GM18505 (cell line): ENCODE measurements around the gene CCN5.

Experiments
- ATAC-seq: cut with Tn5 transposase; IDR thresholded peaks from one replicate; pipeline ENCODE4 v1.9.1; 2021; ENCODE audit not compliant: unreplicated experiment
- POLR2A ChIP-seq: IDR thresholded peaks from 4 replicates; pipeline ENCODE4 v1.6.1; 2011; ENCODE audit warnings: borderline replicate concordance; ENCODE audit not compliant: insufficient read depth, insufficient read length; ENCODE audit errors: extremely low read depth

The CCN5 gene

GRCh38 chr20:44728801-44729443 is 13.8 kb downstream of the CCN5 start:
- no peak for ATAC-seq

DNA sequence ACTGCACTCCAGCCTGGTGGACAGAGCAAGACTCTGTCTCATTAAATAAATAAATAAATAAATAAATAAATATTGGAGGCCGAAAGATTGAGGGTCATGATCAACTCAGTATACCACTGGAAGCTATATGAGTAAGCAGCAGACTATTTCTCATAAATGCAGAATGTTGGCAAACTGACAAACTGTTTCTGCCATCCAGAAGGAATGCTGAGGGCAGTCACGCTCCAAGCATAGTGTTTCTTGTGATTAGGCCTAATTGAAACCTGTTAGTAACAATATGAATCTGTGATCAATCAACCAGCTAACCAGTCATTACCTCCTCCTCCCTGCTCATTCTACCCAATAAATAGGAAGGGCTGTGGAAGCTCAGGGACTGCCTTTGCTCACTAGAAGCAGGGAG is 15.3 kb downstream of the CCN5 start:
- TF ChIP-seq POLR2A = no peak
- no peak for ATAC-seq

More at GRCh38 chr20:44728801-44729443, 13.8 kb downstream of the CCN5 start:
- no peak for TF ChIP-seq POLR2A

DNA sequence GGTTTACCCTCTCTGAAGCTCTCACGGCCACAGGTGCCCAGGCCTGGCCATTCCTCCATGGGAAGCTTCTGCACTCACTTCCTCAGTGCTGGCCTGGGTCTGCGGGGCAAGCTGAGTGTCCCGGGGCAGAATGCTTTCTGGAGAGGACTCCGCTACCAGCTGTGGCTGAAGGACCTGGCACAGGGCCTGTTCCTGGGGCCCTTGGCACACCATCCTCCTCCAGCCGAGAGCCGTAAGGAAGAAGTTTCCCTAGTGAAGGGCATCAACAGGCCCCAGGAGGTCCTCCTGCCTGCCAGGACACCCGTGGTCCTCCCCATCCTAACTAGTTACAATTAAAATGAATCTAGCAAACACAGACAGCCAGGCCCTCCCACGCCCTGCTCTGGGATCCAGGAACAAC is 16.5 kb downstream of the CCN5 start:
- no peak for ATAC-seq
- TF ChIP-seq POLR2A = no peak

DNA sequence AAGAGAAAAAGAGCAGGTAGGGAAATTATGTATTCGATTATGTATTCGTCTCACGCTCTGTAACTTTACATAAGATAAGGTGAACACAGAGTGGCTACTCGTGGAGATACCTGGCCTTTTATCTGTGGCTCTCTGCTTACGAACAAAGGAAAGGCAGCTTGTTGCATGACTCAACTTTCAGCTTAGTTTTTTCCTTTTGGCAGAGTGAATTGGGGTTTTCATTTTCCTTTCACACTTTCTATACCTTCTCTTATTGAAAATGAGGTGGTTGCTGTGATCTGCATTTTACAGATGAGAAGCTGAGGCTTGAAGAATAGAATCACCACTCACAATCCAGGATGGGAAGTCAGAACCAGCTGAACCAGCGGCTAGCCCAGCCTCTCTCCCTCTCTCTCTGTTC is 17.2 kb downstream of the CCN5 start:
- TF ChIP-seq POLR2A = no peak
- ATAC-seq = no peak

- no peak for ATAC-seq
- no peak for TF ChIP-seq POLR2A
Measured at GRCh38 chr20:44733341-44734069, 18.3 kb downstream of the CCN5 start.

DNA sequence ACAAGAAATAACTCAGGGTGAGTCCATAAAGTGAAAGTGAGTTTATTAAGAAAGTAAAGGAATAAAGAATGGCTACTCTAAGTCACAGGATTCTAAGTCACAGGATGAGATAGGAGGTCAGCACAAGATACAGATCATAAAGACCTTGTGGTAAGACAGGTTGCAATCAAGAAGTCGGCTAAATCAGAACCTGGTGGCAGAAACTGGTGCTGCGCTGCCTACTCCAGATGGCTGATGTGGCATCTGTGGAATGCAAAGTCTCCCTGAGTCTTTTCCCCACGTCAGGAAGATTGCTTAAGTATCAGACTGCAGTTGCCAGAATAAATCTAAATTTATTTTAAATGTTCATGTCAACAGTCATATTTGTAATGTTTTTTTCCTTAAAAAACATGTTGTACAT is 19.8 kb downstream of the CCN5 start:
- no peak for ATAC-seq
- TF ChIP-seq POLR2A = no peak

DNA sequence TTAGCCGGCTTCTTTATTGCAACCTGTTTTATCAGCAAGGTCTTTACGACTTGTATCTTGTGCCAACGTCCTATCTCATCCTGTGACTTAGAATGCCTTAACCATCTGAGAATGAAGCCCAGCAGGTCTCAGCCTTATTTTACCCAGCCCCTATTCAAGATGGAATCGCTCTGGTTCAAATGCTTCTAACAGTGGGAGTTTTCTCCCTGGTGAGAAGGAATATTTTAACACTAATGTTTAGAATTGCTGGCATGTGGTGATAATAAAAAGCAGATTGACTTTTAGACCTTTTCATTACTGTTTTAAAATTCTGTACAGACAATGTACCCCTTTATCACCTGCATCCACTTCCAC is 20.6 kb downstream of the CCN5 start:
- ATAC-seq = no peak
- no peak for TF ChIP-seq POLR2A

DNA sequence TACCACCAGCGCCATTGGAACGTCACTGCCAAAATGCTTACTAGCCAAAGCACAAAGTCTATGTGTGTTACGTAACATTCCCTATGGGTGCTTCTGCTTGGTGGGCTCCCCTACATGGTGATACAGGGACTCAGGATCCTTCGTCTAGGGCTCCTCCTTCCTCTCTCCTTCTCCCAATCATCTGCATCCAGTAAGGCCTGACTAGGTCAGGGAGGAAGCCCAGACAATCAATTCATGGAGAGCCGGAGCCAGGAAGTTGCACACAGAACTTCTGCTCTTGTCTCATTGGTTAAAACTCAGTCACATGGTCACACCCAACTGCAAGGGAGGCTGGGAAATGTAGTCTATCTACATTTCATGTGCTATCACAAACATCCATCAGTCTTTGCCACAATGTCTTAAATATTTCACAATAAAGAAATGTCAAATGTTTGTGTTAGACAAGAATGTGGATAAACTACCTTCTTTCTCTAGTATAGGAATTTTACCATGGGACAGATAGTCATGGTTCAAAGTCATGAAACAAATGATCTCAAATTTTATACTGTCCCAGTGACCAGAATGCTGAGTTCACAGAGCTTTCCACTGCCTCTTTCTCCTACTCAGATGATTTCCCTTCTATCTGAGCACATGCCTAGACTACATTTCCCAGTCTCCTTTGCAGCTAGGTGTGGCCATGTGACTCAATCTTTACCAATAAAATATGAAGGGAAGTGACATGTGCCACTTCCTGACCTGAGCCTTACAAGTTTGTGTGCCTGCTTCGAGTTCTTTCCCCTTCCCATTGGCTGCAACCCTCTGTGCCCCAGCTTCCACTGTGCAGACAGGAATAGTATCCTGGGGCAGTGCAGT is 21.2 kb downstream of the CCN5 start:
- no peak for ATAC-seq
- no peak for TF ChIP-seq POLR2A

DNA sequence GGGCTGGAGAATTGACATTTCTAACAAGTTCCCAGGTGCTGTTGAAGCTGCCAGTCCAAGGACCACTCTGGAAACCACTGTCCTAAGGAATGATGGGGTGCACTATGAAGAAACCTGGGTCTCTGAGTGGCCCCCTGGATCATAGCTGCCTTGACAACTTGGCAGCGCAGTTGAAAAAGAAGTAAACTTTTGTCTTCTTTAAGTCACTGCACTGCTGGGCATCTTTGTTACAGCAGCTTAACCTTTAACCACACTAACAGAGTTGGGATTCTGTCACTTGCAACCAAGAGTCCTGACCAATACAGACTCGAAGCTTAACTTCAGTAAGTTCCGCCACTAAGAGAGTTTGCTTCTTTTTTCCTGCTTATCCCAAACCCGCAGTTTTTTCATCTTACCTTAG is 21.9 kb downstream of the CCN5 start:
- ATAC-seq = no peak
- TF ChIP-seq POLR2A = no peak

GRCh38 chr20:44738813-44739477 is 23.8 kb downstream of the CCN5 start:
- TF ChIP-seq POLR2A = no peak
- ATAC-seq = no peak

DNA sequence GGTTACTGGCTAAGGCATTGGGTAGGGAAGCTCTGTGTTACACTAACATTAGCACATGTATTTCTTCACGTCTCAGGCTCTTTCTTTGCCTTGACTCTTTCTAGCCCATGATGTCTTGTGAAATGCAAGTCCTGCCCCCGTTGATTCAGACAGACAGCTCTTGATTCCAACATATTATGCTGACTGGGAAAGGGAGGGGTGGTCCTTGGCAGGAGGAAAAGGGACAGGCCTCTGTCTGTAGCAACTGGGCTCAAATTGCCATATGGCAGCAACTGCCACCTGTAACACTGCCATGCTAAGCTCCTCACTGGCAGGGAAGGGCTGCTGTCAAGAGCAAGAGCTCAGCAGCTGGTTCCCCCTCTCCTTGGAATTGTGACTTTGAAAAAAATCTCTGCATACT is 24.8 kb downstream of the CCN5 start:
- ATAC-seq = no peak
- TF ChIP-seq POLR2A = no peak

- ATAC-seq = no peak
- no peak for TF ChIP-seq POLR2A
Measured at GRCh38 chr20:44742304-44743079, 27.3 kb downstream of the CCN5 start.
